T-helper 22 cell (primary cell): ENCODE measurements around the gene PRAME.
"Not testable (repeated sequence)": the region's sequence is repeated elsewhere in the genome, so short reads cannot be mapped to it uniquely, and the experiment has no call there.

ENCODE experiments used
- DNase-seq: peaks from one replicate; pipeline ENCODE4 v3.0.0-alpha.2; 2020; ENCODE audit warnings: low read depth

PRAME gene

DNA sequence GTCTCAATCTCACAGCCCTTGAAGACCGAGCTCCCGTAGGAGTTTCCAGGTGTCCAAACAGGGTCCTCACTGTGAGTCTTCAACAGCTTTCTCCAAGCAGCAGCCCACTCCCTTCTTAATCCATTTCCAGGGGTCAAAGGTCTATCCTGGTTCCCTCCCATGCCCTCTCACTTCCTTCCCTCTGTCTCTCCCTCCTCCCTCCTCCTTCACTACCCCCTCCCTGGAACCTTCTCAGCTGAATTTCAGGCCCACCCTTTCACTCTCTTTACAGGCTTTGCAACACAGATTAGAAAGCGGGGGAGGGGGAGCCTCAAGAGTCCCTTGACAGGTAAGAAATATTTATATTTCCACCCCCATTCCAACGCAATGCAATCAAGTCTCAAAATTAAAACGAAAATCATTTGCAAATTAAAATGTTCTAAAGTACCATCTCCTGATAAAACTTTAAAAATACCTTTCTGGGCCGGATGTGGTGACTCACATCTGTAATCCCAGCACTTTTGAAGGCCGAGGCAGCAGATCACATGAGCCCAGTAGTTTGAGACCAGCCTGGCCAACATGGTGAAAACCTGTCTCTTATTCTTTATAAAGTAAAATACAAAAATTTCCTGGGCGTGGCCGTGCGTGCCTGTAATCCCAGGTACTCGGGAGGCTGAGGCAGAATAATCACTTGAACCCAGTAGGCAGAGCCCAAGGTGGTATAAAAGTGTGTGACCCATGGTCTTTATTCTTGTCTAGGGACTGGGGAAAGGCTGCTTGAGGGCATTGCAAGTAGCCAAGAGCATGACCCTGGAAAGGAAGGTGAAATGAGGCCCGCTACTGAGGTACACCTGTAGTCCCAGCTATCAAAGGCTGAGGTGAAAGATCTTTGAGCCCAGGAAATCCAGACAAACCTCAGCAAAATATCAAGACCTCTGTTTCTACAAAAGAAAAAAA, 38.1 kb downstream of the PRAME start:
- DNase-seq: no peak

DNA sequence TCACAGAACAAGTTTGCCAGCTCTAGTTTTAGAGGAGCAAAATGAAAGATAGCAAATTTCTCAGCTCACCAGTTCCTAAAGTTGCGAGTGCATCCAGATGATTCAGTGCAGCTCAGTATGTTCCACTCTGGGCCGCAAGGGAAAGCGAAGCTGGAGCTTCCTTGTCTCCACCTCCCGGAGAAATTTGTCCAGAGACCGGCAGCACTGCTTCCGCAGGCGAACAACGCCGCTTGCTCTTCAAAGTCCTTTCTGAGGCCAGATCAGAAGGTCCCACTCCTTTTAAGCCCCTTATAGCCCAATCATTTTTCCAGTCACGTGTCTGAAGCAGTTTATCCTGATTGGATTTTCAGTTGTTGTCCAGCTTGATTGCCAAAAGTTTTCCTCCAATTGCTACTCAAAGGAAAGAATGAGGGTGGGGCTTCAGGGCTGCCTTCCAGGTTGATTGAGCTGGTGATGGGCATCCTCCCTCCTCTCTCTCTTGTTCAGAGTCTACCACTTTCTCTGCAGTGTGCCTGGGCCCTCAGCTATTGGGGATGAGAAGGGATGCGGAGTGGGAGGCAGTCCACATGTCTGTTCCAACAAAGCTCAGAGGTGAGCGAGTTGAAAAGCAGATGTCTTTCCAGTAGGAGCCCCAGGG, 38.9 kb downstream of the PRAME start, which contains the start of gene ZNF280A:
Gene ZNF280A, minus strand, starts transcription at position 251 of the 637 bp plus-strand sequence. CDS start 4,640 bp downstream, outside the sequence.
- DNase-seq: no peak

DNA sequence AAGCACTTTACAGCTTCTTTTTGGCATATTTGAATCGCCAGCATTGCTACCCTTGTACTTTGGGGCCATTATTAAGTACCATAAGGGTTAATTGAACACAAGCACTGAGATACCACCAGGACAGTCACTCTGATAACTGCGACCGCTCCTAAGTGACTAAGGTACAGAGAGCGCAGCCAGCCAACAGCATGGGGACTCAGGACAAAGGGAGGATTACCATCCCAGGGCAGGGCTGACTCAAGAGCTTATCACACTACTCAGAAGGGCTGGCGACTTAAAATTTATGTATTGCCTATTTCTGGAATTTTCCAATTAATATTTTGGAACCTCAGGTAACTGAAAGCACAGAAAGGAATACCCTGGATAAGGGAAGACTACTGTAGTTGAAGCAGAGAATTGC, 39.5 kb downstream of the PRAME start:
- no peak for DNase-seq

DNA sequence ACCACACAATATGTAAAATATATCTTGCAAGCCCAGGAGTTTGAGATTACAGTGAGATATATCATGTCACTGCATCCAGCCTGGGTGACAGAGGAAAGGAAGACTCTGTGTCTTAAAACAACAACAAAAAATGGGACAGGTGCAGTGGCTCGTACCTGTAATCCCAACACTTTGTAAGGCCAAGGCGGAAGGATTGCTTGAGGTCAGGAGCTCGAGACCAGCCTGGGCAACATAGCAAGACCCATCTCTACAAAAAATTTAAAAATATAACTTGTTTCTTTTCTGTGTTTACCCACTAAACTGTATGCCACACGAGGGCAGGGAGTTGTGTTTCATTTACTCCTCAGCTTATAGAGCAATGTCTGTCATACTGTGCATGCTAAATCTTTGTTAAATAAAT, 42.1 kb downstream of the PRAME start:
- no peak for DNase-seq

DNA sequence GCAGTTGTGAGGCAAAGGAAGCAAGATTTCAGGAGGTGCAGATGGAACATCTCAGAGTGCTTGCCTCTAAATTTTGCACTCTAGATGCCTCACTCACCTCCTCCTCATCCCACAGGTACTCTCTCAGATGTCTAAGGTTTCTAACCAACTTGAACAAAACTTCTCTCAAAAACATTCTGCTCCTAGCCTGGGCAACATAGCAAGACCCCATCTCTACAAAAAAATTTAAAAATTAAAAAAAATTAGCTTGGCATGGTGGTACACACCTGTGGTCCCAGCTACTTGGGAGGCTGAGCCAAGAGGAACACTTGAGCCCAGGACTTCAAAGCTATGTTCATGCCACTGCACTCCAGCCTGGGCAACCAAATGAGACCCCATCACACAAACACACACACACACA, 43.2 kb downstream of the PRAME start:
- DNase-seq: no peak

DNA sequence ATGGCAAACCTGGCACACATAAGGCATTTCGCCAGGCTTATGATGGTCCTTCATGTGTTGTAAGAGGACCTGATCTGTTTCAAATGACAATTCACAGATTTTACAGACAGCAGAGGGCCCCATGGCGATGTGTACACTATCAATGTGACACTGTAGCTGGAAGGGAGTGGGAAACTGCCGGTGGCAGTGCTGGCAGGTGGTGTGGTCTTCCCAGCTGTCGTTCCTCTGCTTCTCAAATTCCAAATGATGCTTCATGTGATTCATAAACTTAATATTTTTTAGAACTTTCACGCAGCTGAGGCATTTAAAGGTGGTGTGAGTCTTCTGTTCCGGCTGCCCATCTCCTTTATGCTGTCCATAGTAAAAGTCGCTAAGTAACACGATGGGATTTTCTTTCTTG, 44.6 kb downstream of the PRAME start:
- DNase-seq: not testable (repeated sequence)

DNA sequence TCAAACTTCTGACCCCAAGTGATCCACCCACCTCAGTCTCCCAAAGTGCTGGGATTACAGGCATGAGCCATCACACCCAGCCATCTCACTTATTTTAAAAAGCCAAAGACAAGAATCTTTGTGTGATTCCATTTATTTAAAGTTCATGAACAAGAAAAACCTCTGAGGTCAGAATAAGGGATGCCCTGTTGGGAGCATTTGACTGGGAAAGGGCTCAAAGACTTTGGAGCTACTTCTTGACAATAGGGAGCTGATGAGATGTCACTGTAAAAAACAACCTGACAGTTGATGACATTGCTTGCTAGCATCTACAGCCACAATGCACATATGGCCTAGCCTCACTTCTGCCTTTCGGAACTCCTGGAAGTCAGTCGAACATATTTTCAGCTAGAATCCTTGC, 45.4 kb downstream of the PRAME start:
- no peak for DNase-seq

DNA sequence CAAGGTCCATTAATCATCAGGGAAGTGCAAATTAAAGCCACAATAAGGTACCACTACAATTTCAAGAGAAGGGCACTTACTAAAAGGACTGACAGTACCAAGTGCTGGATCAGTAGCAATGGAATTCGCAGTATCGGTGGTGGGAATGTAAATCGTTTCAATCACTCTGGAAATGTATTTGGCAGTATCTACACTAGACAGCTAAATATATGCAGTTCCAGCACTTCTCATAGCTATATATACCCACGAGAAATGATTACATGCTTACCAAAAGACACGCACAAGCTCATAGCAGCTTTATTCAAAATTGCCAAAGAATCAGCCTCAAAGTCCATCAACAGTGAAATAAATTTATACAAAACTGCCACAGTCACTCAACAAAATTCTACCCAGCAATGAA, 46.1 kb downstream of the PRAME start:
- no peak for DNase-seq

DNA sequence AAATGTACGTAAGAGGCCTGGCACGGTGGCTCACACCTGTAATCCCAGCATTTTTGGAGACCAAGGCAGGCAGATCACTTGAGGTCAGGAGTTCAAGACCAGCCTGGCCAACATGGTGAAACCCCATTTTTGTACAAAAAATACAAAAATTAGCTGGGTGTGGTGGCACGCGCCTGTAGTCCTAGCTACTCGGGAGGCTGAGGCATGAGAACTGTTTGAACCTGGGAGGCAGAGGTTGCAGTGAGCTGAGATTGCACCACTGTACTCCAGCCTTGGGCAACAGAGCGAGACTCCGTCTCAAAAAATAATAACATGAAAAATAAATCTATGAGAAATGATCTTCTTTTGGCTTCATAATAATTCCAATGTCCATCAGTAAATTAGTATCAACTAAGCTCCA, 48.2 kb downstream of the PRAME start:
- not testable (repeated sequence) for DNase-seq

DNA sequence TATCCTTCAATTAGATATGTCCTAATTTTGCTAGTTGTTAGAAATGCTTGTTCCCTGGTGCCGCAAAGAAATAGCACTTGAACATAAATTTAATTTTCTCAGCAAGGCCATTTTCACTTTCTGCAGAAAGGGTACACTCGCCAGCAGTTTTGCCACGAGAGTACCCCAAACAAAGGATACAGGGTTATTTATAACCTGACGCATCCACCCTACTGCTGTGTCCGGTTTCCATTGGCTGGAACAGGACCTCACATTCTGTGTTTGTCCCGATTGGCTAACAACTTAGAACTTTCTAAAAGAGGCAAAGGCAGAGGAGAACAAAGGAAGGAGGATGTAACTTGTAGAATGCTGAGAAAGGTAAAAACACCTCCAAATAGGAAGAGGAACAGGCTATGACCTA, 49.2 kb downstream of the PRAME start:
- DNase-seq: not testable (repeated sequence)

DNA sequence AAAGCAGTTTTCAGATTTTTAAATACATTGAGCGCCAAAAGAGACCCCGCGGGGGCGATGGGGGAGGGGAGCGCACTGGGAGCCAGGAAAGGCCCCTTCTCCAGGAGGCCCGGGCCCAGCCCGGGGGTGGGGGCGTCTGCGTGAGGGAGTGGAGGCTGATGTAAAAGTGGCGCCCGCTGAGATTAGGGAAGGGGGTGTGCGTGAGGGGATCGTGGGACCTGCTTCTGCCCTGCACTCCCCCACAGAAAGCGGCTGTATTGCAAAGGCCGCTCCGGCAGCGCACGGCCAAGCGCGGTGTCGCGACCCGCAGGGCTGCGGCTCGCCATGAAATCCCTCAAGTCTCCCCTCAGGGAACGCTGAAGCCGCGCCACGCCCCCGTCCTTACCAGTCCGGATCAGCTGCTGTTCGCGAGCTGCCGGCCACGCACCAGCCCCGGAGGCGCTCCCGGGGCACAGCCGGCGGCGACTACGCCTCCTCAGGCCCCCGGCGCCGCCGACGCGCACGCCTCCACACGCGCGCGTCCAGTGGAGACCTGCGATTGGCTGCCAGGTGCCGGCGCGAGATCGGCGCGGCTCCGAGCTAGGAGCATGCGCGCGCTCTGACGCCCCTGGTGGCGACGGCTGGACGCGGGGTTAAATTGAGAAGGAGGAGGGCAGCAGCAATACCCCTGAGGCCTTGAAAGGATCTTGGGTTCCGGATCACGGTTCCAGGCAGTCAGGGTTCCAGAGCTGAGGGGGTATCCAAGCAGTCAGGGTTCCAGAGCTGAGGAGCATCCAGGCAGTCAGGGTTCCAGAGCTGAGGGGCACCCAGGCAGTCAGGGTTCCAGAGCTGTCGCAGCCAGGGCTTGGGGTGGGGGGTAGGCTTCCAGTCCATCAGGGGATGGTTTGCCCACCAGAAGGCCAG, 50.5 kb downstream of the PRAME start, which contains the start of gene ZNF280B:
Gene ZNF280B, minus strand, starts transcription at position 469 of the 903 bp plus-strand sequence. CDS start 19,344 bp downstream, outside the sequence.
- peak; percentile 46 for DNase-seq

DNA sequence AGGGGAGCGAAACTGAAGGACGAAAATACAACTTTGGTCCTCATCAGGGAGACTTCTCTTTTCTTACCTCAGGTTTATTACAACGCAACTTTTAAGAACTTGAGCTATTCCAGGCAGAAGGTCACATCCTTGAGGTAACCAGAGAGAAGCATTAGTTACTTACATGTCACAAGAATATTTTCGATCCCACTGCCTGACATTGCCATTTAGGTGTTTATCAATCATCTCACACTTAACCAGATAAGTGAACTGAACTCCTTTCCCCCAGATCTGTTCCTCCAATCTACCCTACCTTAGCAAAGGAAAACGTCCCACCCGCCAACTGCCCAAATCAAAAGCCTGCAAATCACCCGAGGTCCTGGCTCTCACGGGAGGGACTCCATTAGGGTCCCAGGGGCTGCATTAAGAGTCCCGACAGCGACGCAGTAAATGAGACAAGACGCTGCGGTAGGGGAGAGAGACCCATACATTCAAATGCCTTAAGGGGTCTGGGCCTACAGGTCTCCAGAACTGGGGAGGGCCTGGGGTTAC, 51.3 kb downstream of the PRAME start:
- no peak for DNase-seq

DNA sequence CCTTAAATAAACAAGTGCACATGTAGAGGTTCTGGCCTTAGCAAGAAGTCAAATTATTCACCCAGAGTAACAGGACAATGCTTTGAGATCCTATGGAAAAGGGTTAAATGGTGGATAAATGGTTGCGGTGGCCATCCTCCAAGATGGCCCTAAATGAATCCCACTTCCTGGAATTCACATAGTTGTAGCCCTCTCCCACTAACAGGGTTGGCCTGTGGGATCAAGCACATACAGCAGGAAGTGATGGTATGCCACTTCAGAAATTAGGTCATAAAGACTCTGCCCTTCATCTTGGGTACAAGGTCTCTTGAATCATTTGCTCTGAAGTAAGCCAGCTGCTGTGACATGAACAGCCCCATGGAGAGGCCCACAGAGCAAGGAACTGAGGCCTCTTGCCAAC, 52.3 kb downstream of the PRAME start:
- DNase-seq: no peak

DNA sequence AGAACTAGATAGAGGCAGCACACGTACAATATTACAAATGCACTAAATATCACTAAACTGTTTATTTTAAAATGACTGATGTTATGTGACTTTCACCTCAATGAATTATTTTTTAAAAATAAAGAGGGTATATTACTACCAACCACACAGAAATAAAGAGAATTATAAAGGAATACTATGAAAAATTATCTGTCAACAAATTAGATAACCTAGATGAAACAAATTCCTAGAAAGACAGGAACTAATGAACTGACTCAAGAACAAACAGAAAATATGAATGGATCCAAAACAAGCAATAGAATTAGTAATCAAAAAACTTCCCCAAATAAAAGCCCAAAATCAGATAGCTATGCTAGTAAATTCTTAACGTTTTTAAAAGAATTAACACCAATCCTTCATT, 60.8 kb downstream of the PRAME start:
- no peak for DNase-seq
